ENCODE measurements around the gene SS18.
A peak's percentile ranks its signal among the peaks of the same experiment; 100 is the strongest.

SS18 gene

DNA sequence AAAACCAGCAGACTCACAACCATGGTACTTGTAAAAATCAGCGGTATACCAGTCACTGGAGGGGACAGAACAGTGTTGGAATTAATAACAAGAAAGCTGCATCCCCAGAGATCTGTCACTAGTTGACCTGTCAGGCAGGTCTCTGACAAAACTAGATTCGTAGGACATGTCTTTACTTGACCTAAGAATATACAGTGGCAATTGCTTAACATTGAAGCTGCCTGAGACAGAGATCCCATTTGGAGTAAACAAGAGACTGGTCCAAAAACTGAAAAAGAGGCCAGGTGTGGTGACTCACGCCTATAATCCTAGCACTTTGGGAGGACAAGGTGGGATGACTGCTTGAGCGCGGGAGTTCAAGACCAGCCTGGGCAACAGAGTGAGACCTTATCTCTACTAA lies 7.2 kb upstream of the SS18 start:
- Histone ChIP-seq H3K9ac (ENCODE audit: low read depth, low read length) (no peak overlapping the region), H3K36me3 (ENCODE audit: insufficient read depth, low read length) (no peaks in the 10 kb centered on the region), H3K4me3 (ENCODE audit: low read length) (no peak overlapping the region), H3K4me1 (ENCODE audit: control insufficient read depth, insufficient read depth, low read length) (no peaks in the 10 kb centered on the region), H3K9me3 (replicated peaks; ENCODE audit: low read length) (no peaks in the 10 kb centered on the region), H3K27me3 (ENCODE audit: control insufficient read depth, insufficient read depth, low read length) (peaks cover 5% of the 10 kb centered on the region), H3K4me2 (ENCODE audit: low read length) (no peak overlapping the region)

DNA sequence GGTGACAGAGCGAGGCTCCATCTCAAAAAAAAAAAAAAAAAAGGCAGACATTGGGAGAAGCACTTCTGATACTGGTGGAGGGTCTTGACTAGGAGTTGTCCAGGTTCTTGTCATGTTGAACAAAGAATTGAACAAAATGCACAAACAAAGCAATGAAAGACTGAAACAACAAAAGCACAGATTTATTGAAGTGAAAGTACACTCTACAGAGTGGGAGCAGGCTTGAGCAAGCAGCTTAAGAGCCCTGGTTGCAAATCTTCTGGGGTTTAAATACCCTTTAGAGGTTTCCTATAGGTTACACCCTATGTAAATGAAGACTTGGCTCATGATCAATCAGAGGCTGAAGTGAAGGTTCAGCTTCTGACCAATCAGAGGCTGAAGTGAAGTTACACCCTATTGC lies 6.4 kb upstream of the SS18 start:
- Histone ChIP-seq H3K4me2 (ENCODE audit: low read length) (no peak overlapping the region), H3K9ac (ENCODE audit: low read depth, low read length) (no peak overlapping the region), H3K4me1 (ENCODE audit: control insufficient read depth, insufficient read depth, low read length) (no peaks in the 10 kb centered on the region), H3K4me3 (ENCODE audit: low read length) (no peak overlapping the region), H3K27me3 (ENCODE audit: control insufficient read depth, insufficient read depth, low read length) (peaks cover 5% of the 10 kb centered on the region), H3K9me3 (replicated peaks; ENCODE audit: low read length) (no peaks in the 10 kb centered on the region), H3K36me3 (ENCODE audit: insufficient read depth, low read length) (no peaks in the 10 kb centered on the region)

DNA sequence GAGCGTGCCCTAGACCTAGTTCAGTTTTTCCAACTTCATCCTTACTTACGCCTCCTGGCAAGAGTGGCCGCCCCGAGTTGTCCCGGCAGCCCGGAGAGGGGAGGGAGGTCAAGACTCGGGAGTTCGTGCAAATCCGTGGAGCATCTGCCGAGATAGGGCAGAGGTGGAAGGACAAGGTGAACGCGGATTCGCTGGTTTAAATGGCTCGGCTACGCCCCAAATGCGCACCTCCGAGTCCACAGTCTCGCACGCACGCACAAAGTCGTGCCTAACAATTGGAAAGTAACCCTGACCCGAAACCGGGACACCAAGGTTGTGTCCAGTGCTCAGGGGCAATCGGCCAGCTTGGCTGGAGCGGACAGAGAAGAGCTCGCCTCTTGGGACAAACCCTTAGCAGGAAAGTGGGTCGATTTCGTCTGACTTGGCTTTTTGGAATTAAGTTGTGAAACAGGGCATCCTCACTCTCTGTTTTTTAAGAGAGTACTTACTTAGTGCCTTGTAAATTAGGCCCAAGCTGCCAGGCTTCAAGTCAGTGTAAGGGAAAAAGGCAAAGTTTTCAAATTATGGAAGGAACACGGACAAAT lies 726 bp upstream of the SS18 start:
- Histone ChIP-seq H3K4me1 (ENCODE audit: control insufficient read depth, insufficient read depth, low read length) (peaks cover 11% of the 10 kb centered on the region), H3K4me2 (ENCODE audit: low read length) (peak overlapping the region; percentile 86), H3K36me3 (ENCODE audit: insufficient read depth, low read length) (peaks cover 13% of the 10 kb centered on the region), H3K9me3 (replicated peaks; ENCODE audit: low read length) (no peaks in the 10 kb centered on the region), H3K27me3 (ENCODE audit: control insufficient read depth, insufficient read depth, low read length) (no peaks in the 10 kb centered on the region), H3K4me3 (ENCODE audit: low read length) (peak overlapping the region; percentile 95), H3K9ac (ENCODE audit: low read depth, low read length) (peak overlapping the region; percentile 98)

DNA sequence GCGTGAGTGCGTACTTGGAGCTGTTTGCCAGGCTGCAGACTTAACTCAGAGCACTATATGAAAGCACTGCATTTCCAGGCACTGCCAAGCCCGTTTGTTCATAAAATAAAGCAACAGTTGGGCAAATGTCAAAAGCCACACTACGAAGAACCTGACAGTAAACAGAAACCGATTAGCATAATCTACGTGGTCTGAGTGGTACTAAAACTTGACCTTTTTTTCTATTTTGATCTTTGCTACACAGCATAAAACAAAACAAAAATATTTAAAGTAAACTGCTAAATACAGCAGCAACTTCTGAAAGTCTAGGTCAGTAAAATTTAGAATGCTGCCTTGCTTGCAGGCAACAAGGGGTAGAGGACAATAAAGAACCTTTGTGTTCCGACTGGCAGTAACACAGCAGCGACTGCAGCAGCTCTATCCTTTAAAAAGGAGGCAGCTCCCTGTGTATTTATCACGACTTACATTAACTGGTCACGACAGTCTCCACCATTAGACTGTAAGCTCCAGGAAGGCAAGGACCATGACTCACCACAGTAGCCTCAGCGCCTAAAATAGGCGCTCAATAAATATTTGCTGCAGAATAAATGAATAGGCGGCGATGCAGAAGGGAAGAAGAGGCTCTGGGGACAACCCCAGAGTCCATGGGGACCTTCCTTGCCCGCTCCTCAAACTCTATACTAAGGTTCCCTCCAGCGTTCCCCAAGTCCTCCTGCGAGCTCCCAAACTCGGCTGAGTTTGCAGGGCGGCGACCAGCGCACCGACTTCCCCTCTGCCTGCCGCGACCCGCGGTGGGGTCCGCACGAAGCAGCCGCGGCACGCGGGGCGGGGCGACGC lies 902 bp downstream of the SS18 start:
- peaks cover 11% of the 10 kb centered on the region for H3K4me1 ChIP-seq (ENCODE audit: control insufficient read depth, insufficient read depth, low read length)
- peak overlapping the region; percentile 86 for H3K4me2 ChIP-seq (ENCODE audit: low read length)
- H3K27me3 ChIP-seq (ENCODE audit: control insufficient read depth, insufficient read depth, low read length), result no peaks in the 10 kb centered on the region
- H3K9me3 ChIP-seq (replicated peaks; ENCODE audit: low read length), result no peaks in the 10 kb centered on the region
- H3K36me3 ChIP-seq (ENCODE audit: insufficient read depth, low read length), result peaks cover 29% of the 10 kb centered on the region
- peak overlapping the region; percentile 95 for H3K4me3 ChIP-seq (ENCODE audit: low read length)
- peak overlapping the region; percentile 98 for H3K9ac ChIP-seq (ENCODE audit: low read depth, low read length)

DNA sequence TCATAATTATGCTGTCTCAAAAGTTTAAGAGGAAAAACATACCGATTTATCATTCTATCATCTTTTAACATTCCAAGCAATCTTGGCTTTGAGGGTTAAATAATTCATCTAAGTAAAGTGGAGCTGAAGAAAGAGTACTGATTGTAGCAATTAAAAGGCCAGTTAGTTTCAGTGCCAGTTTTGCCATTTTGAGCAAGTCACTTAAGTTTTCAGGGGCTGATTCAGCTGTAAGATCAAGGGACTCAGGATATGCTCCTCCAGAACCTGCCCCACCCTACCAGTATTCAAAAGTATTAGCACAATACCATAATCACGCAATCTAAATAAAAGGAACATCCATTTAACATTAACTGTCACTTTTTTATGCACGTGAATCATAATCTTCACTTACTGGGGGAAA lies 1.9 kb downstream of the SS18 start:
- Histone ChIP-seq H3K36me3 (ENCODE audit: insufficient read depth, low read length) (peaks cover 34% of the 10 kb centered on the region), H3K4me2 (ENCODE audit: low read length) (peak overlapping the region; percentile 86), H3K9me3 (replicated peaks; ENCODE audit: low read length) (no peaks in the 10 kb centered on the region), H3K4me3 (ENCODE audit: low read length) (peak overlapping the region; percentile 95), H3K4me1 (ENCODE audit: control insufficient read depth, insufficient read depth, low read length) (peaks cover 11% of the 10 kb centered on the region), H3K27me3 (ENCODE audit: control insufficient read depth, insufficient read depth, low read length) (no peaks in the 10 kb centered on the region), H3K9ac (ENCODE audit: low read depth, low read length) (peak overlapping the region; percentile 98)

DNA sequence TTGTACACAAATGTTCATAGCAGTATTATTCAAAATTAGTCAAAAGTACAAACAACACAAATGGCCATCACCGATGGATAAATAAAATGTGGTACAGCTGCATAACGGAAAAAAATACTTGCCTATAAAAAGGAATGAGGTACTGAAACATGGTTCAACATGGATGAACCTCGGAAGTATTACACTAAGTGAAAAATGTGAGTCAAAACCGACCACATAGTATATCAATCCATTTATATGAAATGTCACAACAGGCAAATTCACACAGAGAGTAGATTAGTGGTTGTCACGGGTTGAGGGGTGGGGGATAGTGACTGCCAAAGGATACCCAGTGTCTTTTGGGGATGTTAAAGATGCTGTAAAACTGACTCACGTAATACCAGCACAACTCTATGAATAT lies 3.5 kb downstream of the SS18 start:
- Histone ChIP-seq H3K27me3 (ENCODE audit: control insufficient read depth, insufficient read depth, low read length) (no peaks in the 10 kb centered on the region), H3K36me3 (ENCODE audit: insufficient read depth, low read length) (peaks cover 49% of the 10 kb centered on the region), H3K4me1 (ENCODE audit: control insufficient read depth, insufficient read depth, low read length) (peaks cover 14% of the 10 kb centered on the region), H3K4me3 (ENCODE audit: low read length) (no peak overlapping the region), H3K9me3 (replicated peaks; ENCODE audit: low read length) (no peaks in the 10 kb centered on the region), H3K4me2 (ENCODE audit: low read length) (no peak overlapping the region), H3K9ac (ENCODE audit: low read depth, low read length) (no peak overlapping the region)

DNA sequence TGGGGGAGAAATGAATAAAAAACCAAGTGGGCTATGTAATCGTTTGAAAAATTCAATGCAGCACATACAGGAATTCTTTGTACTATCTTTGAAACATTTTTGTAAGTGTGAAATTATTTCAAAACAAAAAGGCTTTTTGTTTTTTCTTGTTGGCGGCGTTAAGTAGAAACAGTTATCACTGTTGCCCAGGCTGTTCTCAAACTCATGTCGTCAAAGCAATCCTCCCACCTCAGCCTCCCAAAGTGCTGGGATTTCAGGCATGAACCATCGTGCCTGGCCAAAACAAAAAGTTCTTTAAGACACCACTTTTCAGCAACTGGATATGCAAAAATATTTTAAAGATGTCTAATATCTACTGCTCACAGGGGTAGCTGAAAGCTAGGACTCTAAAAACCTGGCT lies 5.4 kb downstream of the SS18 start:
- no peaks in the 10 kb centered on the region for H3K27me3 ChIP-seq (ENCODE audit: control insufficient read depth, insufficient read depth, low read length)
- no peak overlapping the region for H3K4me2 ChIP-seq (ENCODE audit: low read length)
- H3K4me1 ChIP-seq (ENCODE audit: control insufficient read depth, insufficient read depth, low read length), result peaks cover 14% of the 10 kb centered on the region
- no peaks in the 10 kb centered on the region for H3K9me3 ChIP-seq (replicated peaks; ENCODE audit: low read length)
- H3K4me3 ChIP-seq (ENCODE audit: low read length), result no peak overlapping the region
- H3K36me3 ChIP-seq (ENCODE audit: insufficient read depth, low read length), result peaks cover 60% of the 10 kb centered on the region
- H3K9ac ChIP-seq (ENCODE audit: low read depth, low read length), result no peak overlapping the region

DNA sequence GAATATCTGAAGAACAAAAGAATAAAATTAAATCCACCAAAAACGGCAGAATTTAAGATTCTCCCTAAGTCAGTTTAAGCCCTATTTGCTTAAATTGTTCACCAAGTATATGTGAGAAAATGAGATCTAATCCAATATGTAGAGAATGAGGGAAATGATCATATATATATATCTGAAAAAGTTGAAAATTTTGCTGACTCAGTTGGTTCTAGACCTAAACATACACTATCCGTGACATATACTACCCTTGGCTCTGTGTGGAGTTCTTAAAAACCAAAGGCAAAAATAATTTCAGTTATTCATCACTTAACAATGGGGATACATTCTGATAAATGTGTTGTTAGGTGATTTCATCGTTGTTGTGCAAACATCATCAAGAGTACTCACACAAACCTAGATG lies 7.3 kb downstream of the SS18 start:
- Histone ChIP-seq H3K4me1 (ENCODE audit: control insufficient read depth, insufficient read depth, low read length) (peaks cover 8% of the 10 kb centered on the region), H3K9me3 (replicated peaks; ENCODE audit: low read length) (no peaks in the 10 kb centered on the region), H3K4me2 (ENCODE audit: low read length) (no peak overlapping the region), H3K36me3 (ENCODE audit: insufficient read depth, low read length) (peaks cover 68% of the 10 kb centered on the region), H3K9ac (ENCODE audit: low read depth, low read length) (no peak overlapping the region), H3K27me3 (ENCODE audit: control insufficient read depth, insufficient read depth, low read length) (no peaks in the 10 kb centered on the region), H3K4me3 (ENCODE audit: low read length) (no peak overlapping the region)

DNA sequence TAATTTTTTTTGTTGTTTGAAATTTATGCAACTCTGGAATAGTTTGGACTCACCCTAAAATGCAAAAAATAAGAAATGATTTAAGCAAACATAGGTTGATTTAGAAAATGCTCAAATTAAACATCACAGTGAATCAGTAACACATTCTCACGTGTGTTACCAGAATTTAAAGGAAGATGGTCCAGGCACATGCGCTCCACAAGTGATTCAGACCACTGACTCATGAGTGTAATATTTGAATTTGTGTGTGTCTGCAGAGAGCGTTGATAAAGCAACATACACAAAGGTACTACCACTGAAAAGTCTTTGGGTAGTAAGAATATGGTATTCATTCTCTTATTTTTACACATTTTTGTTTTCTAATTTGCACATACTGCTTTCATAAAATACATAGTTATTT lies 7.9 kb downstream of the SS18 start:
- no peak overlapping the region for H3K9ac ChIP-seq (ENCODE audit: low read depth, low read length)
- no peak overlapping the region for H3K4me2 ChIP-seq (ENCODE audit: low read length)
- H3K4me1 ChIP-seq (ENCODE audit: control insufficient read depth, insufficient read depth, low read length), result peaks cover 4% of the 10 kb centered on the region
- H3K27me3 ChIP-seq (ENCODE audit: control insufficient read depth, insufficient read depth, low read length), result no peaks in the 10 kb centered on the region
- no peaks in the 10 kb centered on the region for H3K9me3 ChIP-seq (replicated peaks; ENCODE audit: low read length)
- peaks cover 74% of the 10 kb centered on the region for H3K36me3 ChIP-seq (ENCODE audit: insufficient read depth, low read length)
- no peak overlapping the region for H3K4me3 ChIP-seq (ENCODE audit: low read length)

DNA sequence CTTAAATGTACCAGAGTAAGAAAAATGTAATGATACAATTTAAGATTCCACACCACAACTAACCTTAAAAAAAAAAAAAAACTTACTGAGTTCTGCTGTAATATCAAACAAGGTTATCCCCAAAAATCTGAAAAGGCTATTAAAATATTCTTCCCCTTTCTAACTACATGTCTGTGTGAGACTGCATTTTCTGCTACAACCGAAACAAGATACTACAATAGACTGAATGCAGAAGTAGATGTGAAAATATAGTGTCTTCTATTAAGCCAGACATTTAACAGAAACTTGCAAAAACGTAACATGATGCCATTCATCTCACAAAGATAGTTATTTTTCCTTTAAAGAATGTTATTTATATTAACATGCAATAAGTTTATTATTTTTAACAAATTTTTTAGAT lies 16.2 kb downstream of the SS18 start:
- Histone ChIP-seq H3K9ac (ENCODE audit: low read depth, low read length) (no peak overlapping the region), H3K4me2 (ENCODE audit: low read length) (no peak overlapping the region), H3K4me3 (ENCODE audit: low read length) (no peak overlapping the region), H3K4me1 (ENCODE audit: control insufficient read depth, insufficient read depth, low read length) (peaks cover 6% of the 10 kb centered on the region), H3K36me3 (ENCODE audit: insufficient read depth, low read length) (peaks cover 57% of the 10 kb centered on the region), H3K9me3 (replicated peaks; ENCODE audit: low read length) (peaks cover 3% of the 10 kb centered on the region), H3K27me3 (ENCODE audit: control insufficient read depth, insufficient read depth, low read length) (no peaks in the 10 kb centered on the region)

DNA sequence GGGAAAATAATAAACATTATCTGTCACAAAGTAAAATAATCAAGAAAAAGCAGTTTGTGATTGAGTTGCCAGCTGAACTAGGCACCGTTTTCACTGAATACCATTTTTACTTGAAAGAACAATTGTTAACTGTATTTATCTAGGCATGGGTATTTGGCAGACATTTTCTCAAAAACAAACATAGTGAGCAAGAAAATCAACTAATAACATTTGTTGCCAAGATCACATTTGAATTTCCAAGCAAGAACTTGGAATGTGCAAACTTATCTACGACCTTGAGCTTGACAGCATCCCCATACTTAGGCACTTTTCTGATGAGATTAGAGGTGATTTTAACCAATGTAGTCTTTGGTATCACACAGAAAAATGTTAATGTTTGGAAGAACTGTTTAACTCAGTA lies 16.7 kb downstream of the SS18 start:
- Histone ChIP-seq H3K4me1 (ENCODE audit: control insufficient read depth, insufficient read depth, low read length) (peaks cover 6% of the 10 kb centered on the region), H3K4me3 (ENCODE audit: low read length) (no peak overlapping the region), H3K4me2 (ENCODE audit: low read length) (no peak overlapping the region), H3K9ac (ENCODE audit: low read depth, low read length) (no peak overlapping the region), H3K27me3 (ENCODE audit: control insufficient read depth, insufficient read depth, low read length) (no peaks in the 10 kb centered on the region), H3K36me3 (ENCODE audit: insufficient read depth, low read length) (peaks cover 52% of the 10 kb centered on the region), H3K9me3 (replicated peaks; ENCODE audit: low read length) (peaks cover 3% of the 10 kb centered on the region)

DNA sequence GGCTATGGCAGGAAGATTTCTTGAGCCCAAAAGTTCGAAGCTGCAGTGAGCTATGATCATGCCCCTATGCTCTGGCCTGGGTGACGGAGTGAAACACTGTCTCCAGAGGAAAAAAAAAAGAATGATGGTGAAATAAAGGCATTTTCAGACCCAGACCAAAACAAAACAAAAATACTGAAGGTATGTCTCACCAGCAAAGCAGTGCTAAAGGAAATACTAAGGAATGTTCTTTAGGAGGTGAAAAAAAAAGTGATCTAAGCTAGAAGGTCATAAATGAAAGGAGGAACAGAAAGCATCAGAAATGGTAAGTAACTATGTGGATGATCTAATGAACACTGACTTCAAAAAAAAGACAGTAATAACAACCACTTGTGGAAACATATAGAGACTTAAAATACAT lies 18.7 kb downstream of the SS18 start:
- H3K4me2 ChIP-seq (ENCODE audit: low read length), result no peak overlapping the region
- no peak overlapping the region for H3K4me3 ChIP-seq (ENCODE audit: low read length)
- H3K4me1 ChIP-seq (ENCODE audit: control insufficient read depth, insufficient read depth, low read length), result peaks cover 6% of the 10 kb centered on the region
- H3K9me3 ChIP-seq (replicated peaks; ENCODE audit: low read length), result peaks cover 3% of the 10 kb centered on the region
- no peak overlapping the region for H3K9ac ChIP-seq (ENCODE audit: low read depth, low read length)
- H3K36me3 ChIP-seq (ENCODE audit: insufficient read depth, low read length), result peaks cover 53% of the 10 kb centered on the region
- H3K27me3 ChIP-seq (ENCODE audit: control insufficient read depth, insufficient read depth, low read length), result no peaks in the 10 kb centered on the region

All from skeletal muscle satellite cell (primary cell).